ENCODE results near the gene RELN. TPM values are rescaled to one million over a fixed set of nuclear protein-coding genes. Genes with fewer than 3 reads are reported as not detected.

The RELN gene
- total and polyA plus RNA-seq, 2 experiments from 2014 or later: 3.9 to 22.0 TPM

GRCh38 chr7:103894656-103895596 lies 94.5 kb downstream of the RELN start:
- H3K4me2 ChIP-seq: no peak overlapping the region
- H4K20me1 ChIP-seq (ENCODE audit: insufficient read depth, poor library complexity, severe bottlenecking): no peaks in the 10 kb centered on the region
- no peak overlapping the region for H2AFZ ChIP-seq
- H3K4me1 ChIP-seq (ENCODE audit: insufficient read depth): no peaks in the 10 kb centered on the region
- no peak overlapping the region for H3K4me3 ChIP-seq
- no peaks in the 10 kb centered on the region for H3K36me3 ChIP-seq (replicated peaks; ENCODE audit: insufficient read depth, low read depth)
- H3K79me2 ChIP-seq: no peaks in the 10 kb centered on the region
- no peaks in the 10 kb centered on the region for H3K27me3 ChIP-seq
- H3K9me3 ChIP-seq (ENCODE audit: low read depth): no peaks in the 10 kb centered on the region
- DNase-seq (ENCODE audit: low spot score): no peak
- TF ChIP-seq EZH2phosphoT487 (IDR thresholded peaks at IDR 0.05; ENCODE audit: low read depth, severe bottlenecking, unreplicated experiment) (no peak), EZH2 (IDR thresholded peaks at IDR 0.05; ENCODE audit: borderline replicate concordance) (no peak)
- TF ChIP-seq, protein P1, sequence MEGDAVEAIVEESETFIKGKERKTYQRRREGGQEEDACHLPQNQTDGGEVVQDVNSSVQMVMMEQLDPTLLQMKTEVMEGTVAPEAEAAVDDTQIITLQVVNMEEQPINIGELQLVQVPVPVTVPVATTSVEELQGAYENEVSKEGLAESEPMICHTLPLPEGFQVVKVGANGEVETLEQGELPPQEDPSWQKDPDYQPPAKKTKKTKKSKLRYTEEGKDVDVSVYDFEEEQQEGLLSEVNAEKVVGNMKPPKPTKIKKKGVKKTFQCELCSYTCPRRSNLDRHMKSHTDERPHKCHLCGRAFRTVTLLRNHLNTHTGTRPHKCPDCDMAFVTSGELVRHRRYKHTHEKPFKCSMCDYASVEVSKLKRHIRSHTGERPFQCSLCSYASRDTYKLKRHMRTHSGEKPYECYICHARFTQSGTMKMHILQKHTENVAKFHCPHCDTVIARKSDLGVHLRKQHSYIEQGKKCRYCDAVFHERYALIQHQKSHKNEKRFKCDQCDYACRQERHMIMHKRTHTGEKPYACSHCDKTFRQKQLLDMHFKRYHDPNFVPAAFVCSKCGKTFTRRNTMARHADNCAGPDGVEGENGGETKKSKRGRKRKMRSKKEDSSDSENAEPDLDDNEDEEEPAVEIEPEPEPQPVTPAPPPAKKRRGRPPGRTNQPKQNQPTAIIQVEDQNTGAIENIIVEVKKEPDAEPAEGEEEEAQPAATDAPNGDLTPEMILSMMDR (IDR thresholded peaks at IDR 0.05; ENCODE audit: poor library complexity): no peak
- WGBS (ENCODE audit: low lambda C conversion rate, missing lambda C conversion rate): 72% methylated on average over 10 of the region's 10 CpGs
- no peaks in the 10 kb centered on the region for H3K9me2 ChIP-seq (replicated peaks; ENCODE audit: insufficient read depth)
- H3K27ac ChIP-seq: no peak overlapping the region

DNA sequence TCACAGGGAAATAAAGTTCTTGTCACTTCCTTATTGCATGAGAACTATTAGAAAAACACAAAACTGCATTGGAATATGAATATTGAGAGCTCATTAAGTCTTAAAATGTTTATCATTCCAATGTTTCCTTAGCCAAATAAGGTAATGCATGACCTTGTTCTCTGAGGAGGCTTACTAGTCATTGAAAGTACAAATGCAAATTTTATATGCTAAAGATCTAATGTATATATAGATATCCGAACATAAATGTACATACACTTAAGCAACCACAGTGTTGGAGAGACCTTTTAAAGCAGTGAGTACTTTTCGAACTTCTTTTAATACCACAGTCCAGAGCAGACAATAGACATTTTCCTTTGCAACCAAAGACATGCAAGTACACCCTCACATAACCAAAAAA lies 96.1 kb downstream of the RELN start:
- no peak overlapping the region for H2AFZ ChIP-seq
- no peak overlapping the region for H3K27ac ChIP-seq
- no peak overlapping the region for H3K4me3 ChIP-seq
- no peaks in the 10 kb centered on the region for H4K20me1 ChIP-seq (ENCODE audit: insufficient read depth, poor library complexity, severe bottlenecking)
- no peaks in the 10 kb centered on the region for H3K9me2 ChIP-seq (replicated peaks; ENCODE audit: insufficient read depth)
- no peak overlapping the region for H3K4me2 ChIP-seq
- no peaks in the 10 kb centered on the region for H3K4me1 ChIP-seq (ENCODE audit: insufficient read depth)
- no peaks in the 10 kb centered on the region for H3K36me3 ChIP-seq (replicated peaks; ENCODE audit: insufficient read depth, low read depth)
- TF ChIP-seq, protein P1 (IDR thresholded peaks at IDR 0.05; ENCODE audit: poor library complexity): no peak
- TF ChIP-seq EZH2 (IDR thresholded peaks at IDR 0.05; ENCODE audit: borderline replicate concordance) (no peak), EZH2phosphoT487 (IDR thresholded peaks at IDR 0.05; ENCODE audit: low read depth, severe bottlenecking, unreplicated experiment) (no peak)
- no peaks in the 10 kb centered on the region for H3K27me3 ChIP-seq
- 79% methylated on average over 2 of the region's 2 CpGs for WGBS (ENCODE audit: low lambda C conversion rate, missing lambda C conversion rate)
- DNase-seq (ENCODE audit: low spot score): no peak
- no peaks in the 10 kb centered on the region for H3K79me2 ChIP-seq
- H3K9me3 ChIP-seq (ENCODE audit: low read depth): no peaks in the 10 kb centered on the region

GRCh38 chr7:103889451-103889850 lies 100.0 kb downstream of the RELN start:
- 16% methylated on average over 3 of the region's 3 CpGs for WGBS (ENCODE audit: low lambda C conversion rate, missing lambda C conversion rate)
- Histone ChIP-seq H3K4me1 (ENCODE audit: insufficient read depth) (no peaks in the 10 kb centered on the region), H4K20me1 (ENCODE audit: insufficient read depth, poor library complexity, severe bottlenecking) (no peaks in the 10 kb centered on the region), H3K4me3 (no peak overlapping the region), H3K9me2 (replicated peaks; ENCODE audit: insufficient read depth) (no peaks in the 10 kb centered on the region), H3K79me2 (no peaks in the 10 kb centered on the region), H2AFZ (no peak overlapping the region), H3K9me3 (ENCODE audit: low read depth) (no peaks in the 10 kb centered on the region), H3K36me3 (replicated peaks; ENCODE audit: insufficient read depth, low read depth) (no peaks in the 10 kb centered on the region), H3K27me3 (no peaks in the 10 kb centered on the region), H3K27ac (no peak overlapping the region), H3K4me2 (no peak overlapping the region)
- DNase-seq (ENCODE audit: low spot score): no peak
- TF ChIP-seq, protein P1 (IDR thresholded peaks at IDR 0.05; ENCODE audit: poor library complexity): no peak
- no peak for TF ChIP-seq EZH2phosphoT487 (IDR thresholded peaks at IDR 0.05; ENCODE audit: low read depth, severe bottlenecking, unreplicated experiment)
- TF ChIP-seq EZH2 (IDR thresholded peaks at IDR 0.05; ENCODE audit: borderline replicate concordance): no peak

Measured in hepatocyte (in vitro differentiated cells).